WTC11 (cell line): ENCODE data around the gene TAS1R1. TPM values are rescaled to one million over a fixed set of nuclear protein-coding genes. Genes with fewer than 3 reads are reported as not detected.

Experiments used
- ATAC-seq: fragments of 200-7000 bp; cut with Tn5 transposase; 2 replicates; pipeline ENCODE4 v1.10.0; 2021; ENCODE audit warnings: mild to moderate bottlenecking, moderate library complexity
- CTCF ChIA-PET: fragments of 300-600 bp; sonication (Branson Sonifier 250); formaldehyde crosslinking; loops from one replicate; lab custom pipeline; 2021; ENCODE audit warnings: antibody characterized with exemption; lab: Charles Lee
- POLR2A ChIA-PET: fragments of 350-600 bp; sonication (Branson Sonifier 250); formaldehyde crosslinking; loops from one replicate; lab custom pipeline; 2021; ENCODE audit warnings: antibody characterized with exemption; lab: Charles Lee
- DNase-seq: peaks from one replicate; pipeline ENCODE4 v3.0.0; 2021; ENCODE audit warnings: low spot score
- H3K27ac Mint-ChIP-seq: 2 replicates; pipeline ENCODE4 v1.8.0; 2021; ENCODE audit warnings: mixed read lengths
- H3K27me3 Mint-ChIP-seq: 2 replicates; pipeline ENCODE4 v1.8.0; 2021; ENCODE audit warnings: low read depth, mild to moderate bottlenecking, moderate library complexity, mixed read lengths
- H3K36me3 Mint-ChIP-seq: 2 replicates; pipeline ENCODE4 v1.8.0; 2021; ENCODE audit warnings: mixed read lengths
- H3K4me1 Mint-ChIP-seq: 2 replicates; pipeline ENCODE4 v1.8.0; 2022; ENCODE audit warnings: mixed read lengths
- H3K4me3 Mint-ChIP-seq: 2 replicates; pipeline ENCODE4 v1.8.0; 2021; ENCODE audit warnings: mild to moderate bottlenecking, moderate library complexity, mixed read lengths
- H3K9me3 Mint-ChIP-seq: 2 replicates; pipeline ENCODE4 v1.8.0; 2021; ENCODE audit warnings: mixed read lengths
- ARID4B ChIP-seq: sonication (generic); formaldehyde crosslinking; IDR thresholded peaks from 2 replicates; pipeline ENCODE4 v1.8.0; 2023; ENCODE audit warnings: missing genetic modification reagents, mild to moderate bottlenecking, borderline replicate concordance
- CREM ChIP-seq: sonication (generic); formaldehyde crosslinking; IDR thresholded peaks from 2 replicates; pipeline ENCODE4 v1.8.1; 2022; ENCODE audit warnings: mild to moderate bottlenecking, missing genetic modification reagents, moderate library complexity
- E2F1 ChIP-seq: sonication (generic); formaldehyde crosslinking; IDR thresholded peaks from 2 replicates; pipeline ENCODE4 v1.8.0; 2022; ENCODE audit warnings: mild to moderate bottlenecking, missing genetic modification reagents
- E2F4 ChIP-seq: sonication (generic); formaldehyde crosslinking; IDR thresholded peaks from 2 replicates; pipeline ENCODE4 v1.8.1; 2022; ENCODE audit warnings: low read depth, mild to moderate bottlenecking, moderate library complexity, missing genetic modification reagents, borderline replicate concordance
- ERG ChIP-seq: fragments of 250-450 bp; sonication (Bioruptor Pico); IDR thresholded peaks from 2 replicates; pipeline ENCODE4 v1.8.0; 2021; ENCODE audit warnings: mild to moderate bottlenecking
- FOXP1 ChIP-seq: sonication (generic); formaldehyde crosslinking; IDR thresholded peaks from 2 replicates; pipeline ENCODE4 v1.8.0; 2022; ENCODE audit warnings: missing genetic modification reagents, mild to moderate bottlenecking, moderate library complexity, borderline replicate concordance
- FOXP4 ChIP-seq: sonication (generic); formaldehyde crosslinking; IDR thresholded peaks from 2 replicates; pipeline ENCODE4 v1.8.0; 2022; ENCODE audit warnings: mild to moderate bottlenecking, missing genetic modification reagents
- JAZF1 ChIP-seq: fragments of 250-450 bp; sonication (Bioruptor Pico); IDR thresholded peaks from 2 replicates; pipeline ENCODE4 v1.9.0; 2021; ENCODE audit warnings: moderate library complexity, mild to moderate bottlenecking, inconsistent platforms
- JUN ChIP-seq: sonication (generic); formaldehyde crosslinking; IDR thresholded peaks from 2 replicates; pipeline ENCODE4 v1.8.0; 2023; ENCODE audit warnings: mild to moderate bottlenecking, missing genetic modification reagents
- MLX ChIP-seq: sonication (generic); formaldehyde crosslinking; IDR thresholded peaks from 2 replicates; pipeline ENCODE4 v1.8.1; 2023; ENCODE audit warnings: mild to moderate bottlenecking, missing genetic modification reagents, moderate library complexity
- NFE2L1 ChIP-seq: sonication (generic); formaldehyde crosslinking; IDR thresholded peaks from 2 replicates; pipeline ENCODE4 v1.8.1; 2023; ENCODE audit warnings: missing genetic modification reagents
- NR1H2 ChIP-seq: sonication (generic); formaldehyde crosslinking; IDR thresholded peaks from 2 replicates; pipeline ENCODE4 v1.9.0; 2021; ENCODE audit warnings: mild to moderate bottlenecking, moderate library complexity, missing genetic modification reagents
- NR2C2 ChIP-seq: sonication (generic); formaldehyde crosslinking; IDR thresholded peaks from 2 replicates; pipeline ENCODE4 v1.8.0; 2022; ENCODE audit warnings: mild to moderate bottlenecking, missing genetic modification reagents
- NR3C1 ChIP-seq: sonication (generic); formaldehyde crosslinking; conservative IDR thresholded peaks from 2 replicates; pipeline ENCODE4 v1.8.1; 2023; ENCODE audit warnings: low read depth, mild to moderate bottlenecking, missing genetic modification reagents
- OVOL2 ChIP-seq: fragments of 250-450 bp; sonication (Bioruptor Pico); IDR thresholded peaks from 2 replicates; pipeline ENCODE4 v1.9.0; 2021; ENCODE audit warnings: mild to moderate bottlenecking, borderline replicate concordance
- SP1 ChIP-seq: sonication (generic); formaldehyde crosslinking; conservative IDR thresholded peaks from 2 replicates; pipeline ENCODE4 v1.8.1; 2022; ENCODE audit warnings: missing genetic modification reagents
- TCF7 ChIP-seq: sonication (generic); formaldehyde crosslinking; IDR thresholded peaks from 2 replicates; pipeline ENCODE4 v1.8.0; 2022; ENCODE audit warnings: mild to moderate bottlenecking, low read depth, missing genetic modification reagents, moderate library complexity
- TEAD4 ChIP-seq: sonication (generic); formaldehyde crosslinking; IDR thresholded peaks from 2 replicates; pipeline ENCODE4 v1.8.0; 2022; ENCODE audit warnings: mild to moderate bottlenecking, missing genetic modification reagents
- USF2 ChIP-seq: sonication (generic); formaldehyde crosslinking; IDR thresholded peaks from 2 replicates; pipeline ENCODE4 v1.8.1; 2023; ENCODE audit warnings: mild to moderate bottlenecking, missing genetic modification reagents, moderate library complexity
- ZNF396 ChIP-seq: fragments of 250-450 bp; sonication (Bioruptor Pico); IDR thresholded peaks from 2 replicates; pipeline ENCODE4 v1.8.0; 2021; ENCODE audit warnings: mild to moderate bottlenecking, moderate library complexity, borderline replicate concordance
- ZSCAN18 ChIP-seq: fragments of 250-450 bp; sonication (Bioruptor Pico); IDR thresholded peaks from 2 replicates; pipeline ENCODE4 v2.1.2; 2022; ENCODE audit warnings: mild to moderate bottlenecking, moderate library complexity
- total RNA-seq: library from RNA; stranded (reverse); gene quantifications from 3 replicates; pipeline ENCODE4 v1.2.3, GENCODE V29; 2021

Gene TAS1R1
- total RNA-seq, 1 experiment from 2014 or later = 0.11 TPM

- TF ChIP-seq E2F1 (no peak), ZSCAN18 (CRISPR knock-in tag) (no peak), NR1H2 (CRISPR knock-in tag) (no peak)
Measured at GRCh38 chr1:6590046-6590445, 34.9 kb downstream of the TAS1R1 start (continued).

- peaks cover 26% of the 10 kb centered on the region for H3K36me3 Mint-ChIP-seq
- ATAC-seq (no peak), DNase-seq (no peak)
- ChIA-PET CTCF (interaction anchor here (1.2 kb wide), 1 partner anchor 44 kb away, joined by 4 read pairs; no protein-coding TSS in a partner anchor), POLR2A (no interaction called here)
- no peak for TF ChIP-seq FOXP4 (CRISPR knock-in tag)
- TF ChIP-seq ERG = no peak
- no peak overlapping the region for H3K27ac Mint-ChIP-seq
- no peak overlapping the region for H3K4me3 Mint-ChIP-seq
- H3K4me1 Mint-ChIP-seq = no peaks in the 10 kb centered on the region
- H3K9me3 Mint-ChIP-seq = no peaks in the 10 kb centered on the region
- no peaks in the 10 kb centered on the region for H3K27me3 Mint-ChIP-seq
Measured at GRCh38 chr1:6591222-6591621, 36.1 kb downstream of the TAS1R1 start.

GRCh38 chr1:6591644-6592043, 36.5 kb downstream of the TAS1R1 start:
- no peak for DNase-seq
- ChIA-PET CTCF (interaction anchor here (1.2 kb wide), 1 partner anchor 43 kb away, joined by 4 read pairs; no protein-coding TSS in a partner anchor), POLR2A (no interaction called here)
- H3K4me3 Mint-ChIP-seq = no peak overlapping the region
- no peak overlapping the region for H3K27ac Mint-ChIP-seq
- H3K27me3 Mint-ChIP-seq = no peaks in the 10 kb centered on the region
- no peaks in the 10 kb centered on the region for H3K9me3 Mint-ChIP-seq
- H3K36me3 Mint-ChIP-seq = peaks cover 30% of the 10 kb centered on the region
- ATAC-seq = no peak
- no peaks in the 10 kb centered on the region for H3K4me1 Mint-ChIP-seq
- TF ChIP-seq USF2 = no peak
- no peak for TF ChIP-seq E2F4
- TF ChIP-seq NR3C1 (CRISPR knock-in tag) = no peak
- no peak for TF ChIP-seq SP1 (CRISPR knock-in tag)
- no peak for TF ChIP-seq MLX
- TF ChIP-seq TEAD4 (CRISPR knock-in tag) = no peak
- TF ChIP-seq TCF7 (CRISPR knock-in tag) = no peak
- no peak for TF ChIP-seq JAZF1 (CRISPR knock-in tag)
- no peak for TF ChIP-seq CREM (CRISPR knock-in tag)
- no peak for TF ChIP-seq NFE2L1 (CRISPR knock-in tag)
- no peak for TF ChIP-seq OVOL2 (CRISPR knock-in tag)
- TF ChIP-seq JUN (CRISPR knock-in tag) = no peak
- TF ChIP-seq FOXP1 = no peak
- TF ChIP-seq ZNF396 (CRISPR knock-in tag) = no peak
- TF ChIP-seq ARID4B (CRISPR knock-in tag) = no peak
- TF ChIP-seq NR2C2 = no peak
